HEK293 (cell line): Measurements from ENCODE around the gene LHX4.

Source experiments
- CTCF ChIA-PET: fragments of 350-600 bp; formaldehyde crosslinking; extraction: SDS; loops from one replicate; lab custom pipeline; 2021; ENCODE audit warnings: antibody characterized with exemption; lab: Yijun Ruan, JAX
- POLR2A ChIA-PET: fragments of 300-600 bp; formaldehyde crosslinking; extraction: SDS; loops from one replicate; lab custom pipeline; 2020; ENCODE audit warnings: antibody characterized with exemption, inconsistent platforms; lab: Yijun Ruan, JAX
- H3K27ac ChIP-seq: fragments of 200-500 bp; sonication (Bioruptor generic); 2 replicates; pipeline ENCODE4 v1.5.1; 2014; ENCODE audit warnings: low read depth, low read length, control low read depth, inconsistent platforms; ENCODE audit errors: extremely low read depth
- H3K36me3 ChIP-seq, 2 experiments: fragments of 200-500 bp in 1 of 2; sonication (Bioruptor generic) in 1 of 2; 1 replicate in 1 of 2; 2 replicates in 1 of 2; pipeline ENCODE4 v1.5.1; 2014 to 2017; ENCODE audit warnings: inconsistent platforms in 2 of 2, low read length in 2 of 2; ENCODE audit not compliant: control insufficient read depth in 2 of 2, insufficient read depth in 1 of 2
- H3K4me1 ChIP-seq: fragments of 200-500 bp; sonication (Bioruptor generic); 2 replicates; pipeline ENCODE4 v1.5.1; 2014; ENCODE audit warnings: mild to moderate bottlenecking, low read length, inconsistent platforms; ENCODE audit not compliant: control insufficient read depth, insufficient read depth
- H3K4me3 ChIP-seq: 2 replicates; pipeline ENCODE4 v1.5.1; 2011; ENCODE audit warnings: low read depth, mild to moderate bottlenecking, control low read depth, low read length, moderate library complexity
- H3K9me3 ChIP-seq: fragments of 200-500 bp; sonication (Bioruptor generic); 2 replicates; pipeline ENCODE4 v1.5.1; 2014; ENCODE audit warnings: low read depth, low read length, inconsistent platforms; ENCODE audit not compliant: control insufficient read depth, insufficient read depth
- FEZF1 ChIP-seq: fragments of 450-650 bp; formaldehyde crosslinking; IDR thresholded peaks from 2 replicates; pipeline ENCODE4 v1.5.1; 2016; ENCODE audit warnings: missing biosample characterization, missing genetic modification characterization
- GFI1B ChIP-seq: fragments of 450-650 bp; formaldehyde crosslinking; IDR thresholded peaks from 2 replicates; pipeline ENCODE4 v1.5.1; 2016; ENCODE audit warnings: missing biosample characterization, missing genetic modification characterization
- HOXC10 ChIP-seq: sonication (generic); formaldehyde crosslinking; IDR thresholded peaks from 2 replicates; pipeline ENCODE4 v1.8.1; 2023; ENCODE audit warnings: mild to moderate bottlenecking, missing genetic modification reagents
- MZF1 ChIP-seq: fragments of 450-650 bp; formaldehyde crosslinking; IDR thresholded peaks from 2 replicates; pipeline ENCODE4 v1.5.1; 2017; ENCODE audit warnings: missing biosample characterization, missing genetic modification characterization, borderline replicate concordance
- PRDM1 ChIP-seq: fragments of 450-650 bp; formaldehyde crosslinking; IDR thresholded peaks from 2 replicates; pipeline ENCODE4; 2016; ENCODE audit warnings: missing biosample characterization, missing genetic modification characterization
- ZFP37 ChIP-seq: fragments of 450-650 bp; formaldehyde crosslinking; IDR thresholded peaks from 2 replicates; pipeline ENCODE4 v1.5.1; 2016; ENCODE audit warnings: missing biosample characterization, missing genetic modification characterization
- ZNF146 ChIP-seq: fragments of 450-650 bp; formaldehyde crosslinking; IDR thresholded peaks from 2 replicates; pipeline ENCODE4 v1.5.1; 2016; ENCODE audit warnings: missing biosample characterization, missing genetic modification characterization
- ZNF19 ChIP-seq: fragments of 450-650 bp; formaldehyde crosslinking; IDR thresholded peaks from 2 replicates; pipeline ENCODE4; 2016; ENCODE audit warnings: missing biosample characterization, missing genetic modification characterization, low read depth
- ZNF202 ChIP-seq: fragments of 450-650 bp; formaldehyde crosslinking; IDR thresholded peaks from 2 replicates; pipeline ENCODE4 v1.5.1; 2016; ENCODE audit warnings: missing biosample characterization, missing genetic modification characterization, borderline replicate concordance
- ZNF416 ChIP-seq: fragments of 450-650 bp; formaldehyde crosslinking; IDR thresholded peaks from 2 replicates; pipeline ENCODE4 v1.5.1; 2016; ENCODE audit warnings: missing biosample characterization, missing genetic modification characterization
- ZNF664 ChIP-seq: fragments of 450-650 bp; formaldehyde crosslinking; IDR thresholded peaks from 2 replicates; pipeline ENCODE4 v1.5.1; 2016; ENCODE audit warnings: missing biosample characterization, missing genetic modification characterization
- TF ChIP-seq, protein P1 (sequence below): fragments of 450-650 bp; formaldehyde crosslinking; IDR thresholded peaks from 2 replicates; pipeline ENCODE4 v1.5.1; 2017; ENCODE audit warnings: missing biosample characterization, missing genetic modification characterization
- TF ChIP-seq, protein P2 (sequence below): fragments of 450-650 bp; formaldehyde crosslinking; IDR thresholded peaks from 2 replicates; pipeline ENCODE4 v1.5.1; 2016; ENCODE audit warnings: missing biosample characterization, missing genetic modification characterization

Gene LHX4

DNA sequence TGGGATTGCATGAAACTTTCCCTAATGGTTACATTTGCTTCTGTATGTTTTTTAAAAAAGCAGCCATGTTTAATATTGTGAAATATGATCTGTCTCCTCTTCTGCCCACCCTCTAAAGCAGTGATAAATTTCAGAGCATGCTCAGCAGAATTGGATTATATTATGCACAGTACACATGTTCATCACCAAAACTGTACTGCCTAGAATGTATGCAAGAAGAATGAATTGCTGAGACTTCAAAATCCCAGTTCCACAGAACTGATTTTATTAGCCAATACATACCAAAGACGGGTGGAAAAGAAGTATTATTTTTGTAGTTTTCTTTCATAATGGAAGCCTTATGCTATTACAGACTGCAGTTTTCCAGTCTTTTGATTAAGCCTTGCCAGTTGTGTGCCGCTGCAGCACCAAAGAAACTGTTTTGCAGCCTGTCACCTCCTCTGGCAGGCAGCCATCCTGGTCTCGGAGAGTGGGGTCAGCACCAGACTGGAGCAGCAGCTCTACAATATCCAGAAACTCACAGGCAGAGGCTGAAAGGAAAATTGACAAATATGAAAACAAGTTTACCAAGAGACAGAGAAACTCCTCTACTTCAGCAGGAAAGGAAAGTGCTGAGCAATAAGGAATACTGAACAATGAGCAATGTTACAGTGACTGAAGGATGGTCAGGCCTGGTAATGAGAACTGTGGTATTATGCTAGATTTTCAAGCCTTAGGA lies 58.1 kb downstream of the LHX4 start (continued):
- TF ChIP-seq FEZF1 (no peak), ZFP37 (no peak), GFI1B (tag by site-specific recombination) (no peak), ZNF202 (tag by site-specific recombination) (no peak), ZNF416 (no peak)
- TF ChIP-seq, protein P1, sequence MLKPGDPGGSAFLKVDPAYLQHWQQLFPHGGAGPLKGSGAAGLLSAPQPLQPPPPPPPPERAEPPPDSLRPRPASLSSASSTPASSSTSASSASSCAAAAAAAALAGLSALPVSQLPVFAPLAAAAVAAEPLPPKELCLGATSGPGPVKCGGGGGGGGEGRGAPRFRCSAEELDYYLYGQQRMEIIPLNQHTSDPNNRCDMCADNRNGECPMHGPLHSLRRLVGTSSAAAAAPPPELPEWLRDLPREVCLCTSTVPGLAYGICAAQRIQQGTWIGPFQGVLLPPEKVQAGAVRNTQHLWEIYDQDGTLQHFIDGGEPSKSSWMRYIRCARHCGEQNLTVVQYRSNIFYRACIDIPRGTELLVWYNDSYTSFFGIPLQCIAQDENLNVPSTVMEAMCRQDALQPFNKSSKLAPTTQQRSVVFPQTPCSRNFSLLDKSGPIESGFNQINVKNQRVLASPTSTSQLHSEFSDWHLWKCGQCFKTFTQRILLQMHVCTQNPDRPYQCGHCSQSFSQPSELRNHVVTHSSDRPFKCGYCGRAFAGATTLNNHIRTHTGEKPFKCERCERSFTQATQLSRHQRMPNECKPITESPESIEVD, result no peak

DNA sequence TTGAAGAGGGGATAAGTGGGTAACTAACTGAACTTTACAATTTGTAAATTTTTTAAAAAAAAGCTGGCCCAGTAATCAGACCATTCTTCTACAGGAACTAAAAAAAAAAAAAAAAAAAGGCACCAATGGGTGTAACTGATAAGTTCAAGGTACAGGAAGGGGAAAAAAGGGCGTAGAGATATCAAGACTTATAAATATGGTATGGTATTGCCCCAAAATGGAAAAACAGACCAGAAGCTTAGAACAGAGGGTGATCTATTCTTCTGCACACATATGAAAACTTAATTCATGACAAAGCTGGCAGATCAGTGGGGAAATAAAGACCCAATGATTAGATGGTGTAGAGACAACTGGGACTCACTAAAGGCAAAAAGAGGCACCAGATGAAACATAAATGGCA lies 58.9 kb downstream of the LHX4 start:
- peaks cover 3 to 23% of the 10 kb centered on the region in 2 experiments; a peak in 2 of 3 replicates for H3K36me3 ChIP-seq
- no peak overlapping the region for H3K27ac ChIP-seq
- H3K9me3 ChIP-seq, result no peaks in the 10 kb centered on the region
- no peak overlapping the region for H3K4me3 ChIP-seq
- POLR2A ChIA-PET, result no interaction called here
- no peak for TF ChIP-seq PRDM1
- TF ChIP-seq, all 188 proteins: peak for 0
- CTCF ChIA-PET, result no interaction called here
- H3K4me1 ChIP-seq, result no peaks in the 10 kb centered on the region; the same call in 1 of the 2 replicates

DNA sequence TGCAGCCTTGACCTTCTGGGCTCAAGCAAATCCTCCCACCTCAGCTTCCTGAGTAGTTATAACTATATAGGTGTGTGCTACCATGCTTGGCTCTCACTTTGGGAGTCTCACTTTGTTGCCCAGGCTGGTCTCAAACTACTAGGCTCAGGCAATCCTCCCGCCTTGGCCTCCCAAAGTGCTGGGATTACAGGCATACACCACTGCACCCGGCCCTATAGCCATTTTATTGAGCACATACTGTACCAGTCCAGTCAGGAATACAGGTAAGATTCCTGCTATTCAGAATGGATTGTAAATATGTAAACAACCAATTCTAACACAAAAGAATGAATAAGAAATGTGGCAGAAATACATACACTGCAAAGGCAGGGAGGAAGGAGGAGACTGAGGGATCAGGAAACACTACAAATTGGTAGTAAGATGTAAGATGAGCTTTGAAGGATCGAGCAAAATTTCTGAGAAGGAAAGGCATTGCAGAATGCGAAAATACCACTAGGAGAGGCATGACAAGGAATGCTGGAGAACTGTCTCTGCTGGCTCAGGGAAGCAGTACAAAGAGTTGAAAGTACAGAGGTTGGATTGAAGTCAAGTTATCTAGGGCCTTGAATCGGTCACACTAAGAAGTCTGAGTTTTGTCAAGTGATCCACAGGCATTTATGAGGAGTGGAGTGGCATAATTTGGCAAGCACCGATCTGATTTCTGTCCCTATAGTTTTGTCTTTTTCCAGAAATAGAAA lies 60.4 kb downstream of the LHX4 start:
- no peaks in the 10 kb centered on the region for H3K9me3 ChIP-seq
- TF ChIP-seq ZNF664 (peak; percentile 70; the same call in 1 of the 2 replicates), ZNF19 (no peak), MZF1 (tag by site-specific recombination) (no peak)
- no peak overlapping the region for H3K27ac ChIP-seq
- POLR2A ChIA-PET, result no interaction called here
- H3K36me3 ChIP-seq, result peaks cover 0 to 18% of the 10 kb centered on the region in 2 experiments; a peak in 2 of 3 replicates
- H3K4me3 ChIP-seq, result no peak overlapping the region
- no peaks in the 10 kb centered on the region; the same call in 1 of the 2 replicates for H3K4me1 ChIP-seq
- CTCF ChIA-PET, result no interaction called here

DNA sequence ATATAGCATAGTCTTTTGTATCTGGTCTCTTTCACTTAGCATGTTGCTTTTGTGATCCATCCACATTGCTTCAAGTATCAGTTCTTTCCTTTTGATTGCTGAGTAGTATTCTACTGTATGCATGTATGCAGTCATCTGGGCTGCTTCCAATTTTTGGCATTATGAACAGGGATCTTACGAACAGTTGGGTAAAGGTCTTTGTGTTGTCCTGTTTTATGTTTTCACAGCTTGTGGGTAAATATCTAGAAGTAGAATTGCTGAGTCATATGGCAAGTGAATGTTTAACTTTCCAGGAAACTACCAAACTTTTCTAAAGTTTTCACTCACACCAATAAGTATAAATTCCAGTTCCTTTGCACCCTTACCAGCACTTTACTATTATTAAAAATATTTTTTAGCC lies 60.9 kb downstream of the LHX4 start:
- ChIA-PET POLR2A (no interaction called here), CTCF (no interaction called here)
- Histone ChIP-seq H3K9me3 (no peaks in the 10 kb centered on the region), H3K27ac (no peak overlapping the region), H3K4me1 (no peaks in the 10 kb centered on the region; the same call in 1 of the 2 replicates), H3K36me3 (peaks cover 0 to 18% of the 10 kb centered on the region in 2 experiments; a peak in 2 of 3 replicates), H3K4me3 (no peak overlapping the region)
- TF ChIP-seq HOXC10 (CRISPR knock-in tag), result no peak
- TF ChIP-seq, protein P2, sequence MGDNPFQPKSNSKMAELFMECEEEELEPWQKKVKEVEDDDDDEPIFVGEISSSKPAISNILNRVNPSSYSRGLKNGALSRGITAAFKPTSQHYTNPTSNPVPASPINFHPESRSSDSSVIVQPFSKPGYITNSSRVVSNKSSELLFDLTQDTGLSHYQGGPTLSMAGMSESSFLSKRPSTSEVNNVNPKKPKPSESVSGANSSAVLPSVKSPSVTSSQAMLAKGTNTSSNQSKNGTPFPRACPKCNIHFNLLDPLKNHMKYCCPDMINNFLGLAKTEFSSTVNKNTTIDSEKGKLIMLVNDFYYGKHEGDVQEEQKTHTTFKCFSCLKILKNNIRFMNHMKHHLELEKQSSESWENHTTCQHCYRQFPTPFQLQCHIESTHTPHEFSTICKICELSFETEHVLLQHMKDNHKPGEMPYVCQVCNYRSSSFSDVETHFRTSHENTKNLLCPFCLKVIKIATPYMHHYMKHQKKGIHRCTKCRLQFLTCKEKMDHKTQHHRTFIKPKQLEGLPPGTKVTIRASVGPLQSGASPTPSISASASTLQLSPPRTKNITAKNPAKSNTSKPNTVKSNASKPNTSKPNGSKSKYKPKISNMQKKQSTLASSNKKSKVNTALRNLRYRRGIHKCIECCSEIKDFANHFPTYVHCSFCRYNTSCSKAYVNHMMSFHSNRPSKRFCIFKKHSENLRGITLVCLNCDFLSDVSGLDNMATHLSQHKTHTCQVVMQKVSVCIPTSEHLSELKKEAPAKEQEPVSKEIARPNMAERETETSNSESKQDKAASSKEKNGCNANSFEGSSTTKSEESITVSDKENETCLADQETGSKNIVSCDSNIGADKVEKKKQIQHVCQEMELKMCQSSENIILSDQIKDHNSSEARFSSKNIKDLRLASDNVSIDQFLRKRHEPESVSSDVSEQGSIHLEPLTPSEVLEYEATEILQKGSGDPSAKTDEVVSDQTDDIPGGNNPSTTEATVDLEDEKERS, result 0 out of 2 replicates have a peak, but pooled peaks have one; percentile 24
- peak; percentile 69 for TF ChIP-seq ZNF146 (tag by site-specific recombination)
